Thyroid gland (tissue), 4 donors: ENCODE measurements around the gene NME7. TPM values are rescaled to one million over a fixed set of nuclear protein-coding genes. Genes with fewer than 3 reads are reported as not detected.

ENCODE experiments used
- DNase-seq, 2 donors: peaks; one replicate each; pipeline ENCODE4 v3.0.0-alpha.2; 2019
- H3K27ac ChIP-seq, 3 donors: fragments of 200-600 bp; sonication (generic); 1 replicate in 2 of 3; 2 replicates in 1 of 3; pipeline ENCODE4 v1.5.1; 2016 to 2019; ENCODE audit warnings: mild to moderate bottlenecking in 1 of 3, moderate library complexity in 1 of 3
- H3K27me3 ChIP-seq: fragments of 200-600 bp; sonication (generic); one replicate; pipeline ENCODE4 v1.5.1; 2019
- H3K36me3 ChIP-seq, 2 donors: fragments of 200-600 bp; sonication (generic); one replicate each; pipeline ENCODE4 v1.5.1; 2016 to 2019
- H3K4me1 ChIP-seq, 2 donors: fragments of 200-600 bp; sonication (generic); one replicate each; pipeline ENCODE4 v1.5.1; 2017 to 2019
- H3K4me3 ChIP-seq, 3 donors: fragments of 200-600 bp; sonication (generic); replicated peaks in 1 of 3; 1 replicate in 2 of 3; 2 replicates in 1 of 3; pipeline ENCODE4 v1.5.1; 2016; ENCODE audit warnings: mild to moderate bottlenecking in 1 of 3
- H3K9me3 ChIP-seq: fragments of 200-600 bp; sonication (generic); one replicate; pipeline ENCODE4 v1.5.1; 2017
- CTCF ChIP-seq, 6 experiments: fragments of 200-600 bp in 3 of 6; fragments of 450-650 bp in 3 of 6; sonication (generic) in 3 of 6; IDR thresholded peaks; one replicate each; pipeline ENCODE4 v1.5.1; 2016 to 2019; ENCODE audit warnings: antibody characterized with exemption in 6 of 6, mild to moderate bottlenecking in 2 of 6, inconsistent platforms in 1 of 6, moderate library complexity in 1 of 6
- POLR2A ChIP-seq, 2 donors: fragments of 450-650 bp; IDR thresholded peaks; one replicate each; pipeline ENCODE4 v1.6.1; 2017; ENCODE audit warnings: antibody characterized with exemption in 2 of 2, mild to moderate bottlenecking in 2 of 2, moderate library complexity in 1 of 2
- WGBS, 2 donors: methylation state at CpG; one replicate each; pipeline ENCODE4 v1.1.5; 2017; 5-methylcytosine and 5-hydroxymethylcytosine counted together
- intact Hi-C: fragments of 100-400 bp; cut with DNase I; formaldehyde crosslinking; loops from one replicate; pipeline ENCODE4 v1.15.1; 2023
- total RNA-seq, 4 donors: library from RNA; depleted of rRNA; stranded (reverse); fragments of >200 nt; gene quantifications; one replicate each; pipeline ENCODE4 v1.2.3, GENCODE V29; 2016

The NME7 gene
- total RNA-seq, 4 donors from 2014 or later: 26.3 to 44.9 (median 36.4) TPM

- no peak for DNase-seq
- Histone ChIP-seq H3K9me3 (no peaks in the 10 kb centered on the region), H3K36me3 (no peaks in the 10 kb centered on the region), H3K4me3 (no peak overlapping the region), H3K27ac (no peak overlapping the region), H3K4me1 (no peaks in the 10 kb centered on the region), H3K27me3 (no peaks in the 10 kb centered on the region)
- TF ChIP-seq POLR2A (IDR thresholded peaks at IDR 0.05): no peak
- intact Hi-C loops: no loop called here
- WGBS, 2 donors: 95% methylated on average over 4 of the region's 4 CpGs
These were observed 279.7 kb downstream of the NME7 start for GRCh38 chr1:169087876-169088275.

- Histone ChIP-seq H3K9me3 (no peaks in the 10 kb centered on the region), H3K36me3 (no peaks in the 10 kb centered on the region), H3K27ac (no peak overlapping the region), H3K4me1 (no peaks in the 10 kb centered on the region), H3K27me3 (no peaks in the 10 kb centered on the region), H3K4me3 (no peak overlapping the region)
- WGBS, 2 donors: 84 to 90% methylated on average over 3 of the region's 3 CpGs
- intact Hi-C loops: no loop called here
- no peak for DNase-seq
- no peak for TF ChIP-seq POLR2A (IDR thresholded peaks at IDR 0.05)
- no peak for TF ChIP-seq CTCF (IDR thresholded peaks at IDR 0.05)
These were observed 280.8 kb downstream of the NME7 start for GRCh38 chr1:169086603-169087455.

GRCh38 chr1:169085911-169086310 is 281.7 kb downstream of the NME7 start:
- intact Hi-C loops: no loop called here
- no peak for DNase-seq
- Histone ChIP-seq H3K36me3 (no peaks in the 10 kb centered on the region), H3K4me1 (no peaks in the 10 kb centered on the region), H3K9me3 (no peaks in the 10 kb centered on the region), H3K27me3 (no peaks in the 10 kb centered on the region), H3K4me3 (no peak overlapping the region), H3K27ac (no peak overlapping the region)
- TF ChIP-seq CTCF (IDR thresholded peaks at IDR 0.05) (no peak), POLR2A (IDR thresholded peaks at IDR 0.05) (no peak)
- 31 to 44% methylated on average over 2 of the region's 2 CpGs for WGBS, 2 donors

Other genes with a start within 250 kb of the NME7 start
- gene BLZF1, start 398 bp upstream of the NME7 start, total RNA-seq: 10 to 100 TPM; 26.3 to 37.1 (median 32.5) TPM
- under 1 TPM in 3 of 4 donors, not detected in 1; 0.40 to 0.63 (median 0.56) TPM for gene CCDC181, start 59.7 kb upstream of the NME7 start, total RNA-seq
- 10 to 100 TPM; 19.0 to 41.0 (median 27.8) TPM for gene SLC19A2, start 118.1 kb upstream of the NME7 start, total RNA-seq
- 1 to 10 TPM in 3 of 4 donors, under 1 TPM in 1; 0.79 to 3.0 (median 1.8) TPM for gene F5, start 218.7 kb upstream of the NME7 start, total RNA-seq